Peyer's patch (tissue), 4 donors: ENCODE measurements around the gene CCL23. TPM values are rescaled to one million over a fixed set of nuclear protein-coding genes. Genes with fewer than 3 reads are reported as not detected.

Experiments
- DNase-seq, 3 donors: peaks; one replicate each; pipeline ENCODE4 v3.0.0-alpha.2; 2017 to 2019
- H3K27ac ChIP-seq, 4 donors: fragments of 200-600 bp; sonication (generic); one replicate each; pipeline ENCODE4 v1.5.1; 2016 to 2019
- H3K27me3 ChIP-seq, 2 donors: fragments of 200-600 bp; sonication (generic); one replicate each; pipeline ENCODE4 v1.5.1; 2019
- H3K36me3 ChIP-seq, 3 donors: fragments of 200-600 bp; sonication (generic); one replicate each; pipeline ENCODE4 v1.5.1; 2016 to 2019
- H3K4me1 ChIP-seq, 4 donors: fragments of 200-600 bp; sonication (generic); one replicate each; pipeline ENCODE4 v1.5.1; 2016 to 2019
- H3K4me3 ChIP-seq, 4 donors: fragments of 200-600 bp; sonication (generic); 1 replicate in 3 of 4; 2 replicates in 1 of 4; pipeline ENCODE4 v1.5.1; 2016 to 2019; ENCODE audit warnings: mild to moderate bottlenecking in 1 of 4
- H3K9me3 ChIP-seq, 4 donors: fragments of 200-600 bp; sonication (generic); one replicate each; pipeline ENCODE4 v1.5.1; 2016 to 2019; ENCODE audit warnings: mild to moderate bottlenecking in 1 of 4
- CTCF ChIP-seq, 6 experiments: fragments of 450-650 bp in 4 of 6; fragments of 200-600 bp in 2 of 6; sonication (generic) in 1 of 6; IDR thresholded peaks; one replicate each; pipeline ENCODE4 v1.5.1; 2017 to 2019; ENCODE audit warnings: antibody characterized with exemption in 6 of 6, mild to moderate bottlenecking in 3 of 6, moderate library complexity in 1 of 6
- POLR2A ChIP-seq, 2 donors: fragments of 450-650 bp; IDR thresholded peaks; one replicate each; pipeline ENCODE4 v1.5.1; 2017; ENCODE audit warnings: antibody characterized with exemption in 2 of 2, mild to moderate bottlenecking in 2 of 2, moderate library complexity in 2 of 2
- total RNA-seq, 4 donors: library from RNA; depleted of rRNA; stranded (reverse); fragments of >200 nt; gene quantifications; one replicate each; pipeline ENCODE4 v1.1.0, GENCODE V29; 2016

CCL23 gene
- total RNA-seq, 4 donors from 2014 or later: 3.6 TPM; not detected in 3

DNA sequence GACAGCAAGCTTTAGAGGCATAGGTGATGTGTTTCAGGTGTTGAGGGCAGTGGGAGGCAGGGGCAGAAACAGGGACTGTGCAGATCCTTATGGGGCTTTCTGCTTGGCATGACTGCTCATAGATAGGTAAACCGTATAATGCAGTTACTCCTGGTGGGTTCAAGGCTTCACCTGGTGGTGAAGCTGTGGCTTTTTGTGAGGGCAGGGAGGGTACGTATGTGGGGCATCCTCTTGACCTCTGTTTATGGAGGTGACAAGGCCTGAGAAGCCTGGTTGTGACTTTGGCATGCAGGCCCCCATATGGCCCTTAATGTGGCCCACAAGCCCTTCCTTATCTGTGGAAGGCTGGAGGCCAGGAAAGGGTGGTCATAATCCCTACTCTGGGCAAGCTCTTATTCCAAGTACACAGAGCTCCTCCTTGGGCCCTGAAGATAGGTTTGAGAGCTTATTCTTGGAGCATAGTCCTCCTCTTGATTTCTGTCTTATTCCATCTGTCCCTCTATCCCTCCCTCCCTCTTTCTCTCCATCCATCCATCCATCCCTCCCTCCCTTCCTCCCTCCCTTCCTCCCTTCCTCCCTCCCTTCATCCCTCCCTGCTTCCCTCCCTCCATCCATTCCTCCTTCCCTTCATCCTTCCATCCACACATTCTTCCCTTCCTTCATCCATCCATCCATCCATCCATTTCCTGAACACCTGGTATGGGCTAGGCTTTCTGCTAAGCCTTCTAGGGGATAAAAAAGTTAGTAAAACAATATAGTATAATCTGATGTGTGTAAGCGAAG lies 35.2 kb downstream of the CCL23 start:
- H3K27me3 ChIP-seq: no peaks in the 10 kb centered on the region
- TF ChIP-seq CTCF (IDR thresholded peaks at IDR 0.05): no peak
- no peak for TF ChIP-seq POLR2A (IDR thresholded peaks at IDR 0.05)
- no peak overlapping the region for H3K4me3 ChIP-seq
- no peaks in the 10 kb centered on the region for H3K9me3 ChIP-seq
- DNase-seq: no peak
- H3K27ac ChIP-seq: no peak overlapping the region
- no peaks in the 10 kb centered on the region for H3K36me3 ChIP-seq
- H3K4me1 ChIP-seq: no peaks in the 10 kb centered on the region

GRCh38 chr17:35981908-35982330 lies 35.9 kb downstream of the CCL23 start:
- Histone ChIP-seq H3K27me3 (no peaks in the 10 kb centered on the region), H3K9me3 (no peaks in the 10 kb centered on the region), H3K27ac (no peak overlapping the region), H3K36me3 (no peaks in the 10 kb centered on the region), H3K4me1 (no peaks in the 10 kb centered on the region), H3K4me3 (no peak overlapping the region)
- DNase-seq: peak in 2 of 3 donors; percentile 54 to 58
- TF ChIP-seq POLR2A (IDR thresholded peaks at IDR 0.05) (no peak), CTCF (IDR thresholded peaks at IDR 0.05) (peak in 4 of 6 experiments; percentile 18 to 50 (median 36))

- H3K36me3 ChIP-seq: no peaks in the 10 kb centered on the region
- no peaks in the 10 kb centered on the region for H3K4me1 ChIP-seq
- peak within 1 kb of the TSS in 1 of 4 donors; percentile 19 for H3K4me3 ChIP-seq
- no peaks in the 10 kb centered on the region for H3K27me3 ChIP-seq
- H3K9me3 ChIP-seq: no peaks in the 10 kb centered on the region
- TF ChIP-seq CTCF (IDR thresholded peaks at IDR 0.05): no peak
- no peak for TF ChIP-seq POLR2A (IDR thresholded peaks at IDR 0.05)
- H3K27ac ChIP-seq: no peak within 1 kb of the TSS
- no peak for DNase-seq
Measured at GRCh38 chr17:35981246-35981645, 36.5 kb downstream of the CCL23 start, which contains the start of gene CCL16. Gene CCL16 (minus strand): TSS chr17:35981497. CDS start chr17:35981420, 77 bp downstream.

DNA sequence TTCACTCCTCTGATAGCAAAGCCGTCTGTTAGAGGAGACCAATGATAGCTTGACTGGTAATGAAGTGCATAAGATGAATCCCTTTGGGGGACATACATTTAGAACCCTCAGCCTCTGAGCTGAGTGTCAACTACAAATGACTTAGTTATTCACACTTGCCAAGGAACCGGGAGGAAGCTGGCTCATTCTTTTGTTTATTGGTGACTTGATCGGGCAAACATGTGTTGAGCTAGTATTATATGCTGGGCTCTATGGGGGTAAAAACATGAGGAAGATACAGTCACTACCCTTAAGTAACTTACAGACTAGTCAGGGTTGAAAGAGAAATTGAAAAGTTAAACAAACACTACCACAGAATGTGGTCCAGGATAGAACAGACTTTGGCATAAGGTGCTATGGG lies 39.4 kb downstream of the CCL23 start:
- TF ChIP-seq CTCF (IDR thresholded peaks at IDR 0.05): no peak
- TF ChIP-seq POLR2A (IDR thresholded peaks at IDR 0.05): no peak
- H3K27me3 ChIP-seq: no peaks in the 10 kb centered on the region
- H3K9me3 ChIP-seq: no peaks in the 10 kb centered on the region
- no peaks in the 10 kb centered on the region for H3K36me3 ChIP-seq
- no peak overlapping the region for H3K27ac ChIP-seq
- DNase-seq: no peak
- H3K4me3 ChIP-seq: no peak overlapping the region
- peaks cover 0 to 5% (median 0%) of the 10 kb centered on the region in 4 donors for H3K4me1 ChIP-seq

DNA sequence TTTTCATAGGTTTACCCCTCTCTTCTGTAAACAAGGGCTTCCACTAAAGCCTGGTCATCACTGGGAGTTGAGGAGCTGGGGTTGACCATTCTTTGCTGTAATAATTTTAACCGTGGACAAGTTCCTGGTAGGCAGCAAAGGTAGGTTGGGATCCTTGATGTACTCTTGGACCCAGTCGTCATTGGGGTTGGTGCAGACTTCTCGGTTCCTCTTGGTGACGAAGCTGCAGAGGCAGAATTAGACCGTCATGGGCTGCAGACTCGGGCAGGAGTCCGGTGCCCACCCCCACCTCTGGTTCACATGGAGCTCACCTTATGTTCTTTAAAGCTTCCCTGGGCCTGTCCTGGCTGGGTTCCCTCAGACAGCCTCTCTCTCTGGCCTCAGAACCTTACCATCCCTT lies 40.3 kb downstream of the CCL23 start:
- H3K27ac ChIP-seq: no peak overlapping the region
- no peaks in the 10 kb centered on the region for H3K27me3 ChIP-seq
- peaks cover 0 to 11% (median 0%) of the 10 kb centered on the region in 4 donors for H3K4me1 ChIP-seq
- TF ChIP-seq CTCF (IDR thresholded peaks at IDR 0.05) (no peak), POLR2A (IDR thresholded peaks at IDR 0.05) (no peak)
- DNase-seq: no peak
- no peak overlapping the region for H3K4me3 ChIP-seq
- H3K36me3 ChIP-seq: no peaks in the 10 kb centered on the region
- no peaks in the 10 kb centered on the region for H3K9me3 ChIP-seq
